Hepatocyte (in vitro differentiated cells): Measurements from ENCODE around the gene CPN2.

Experiments used
- CTCF ChIP-seq: fragments of 200-600 bp; sonication (generic); IDR thresholded peaks from 2 replicates; pipeline ENCODE4 v1.5.1; 2016; ENCODE audit warnings: antibody characterized with exemption, mild to moderate bottlenecking; ENCODE audit not compliant: poor library complexity
- EZH2 ChIP-seq: fragments of 200-600 bp; sonication (generic); IDR thresholded peaks from 2 replicates; pipeline ENCODE4 v1.6.1; 2016; ENCODE audit warnings: antibody characterized with exemption, mild to moderate bottlenecking, borderline replicate concordance
- EZH2phosphoT487 ChIP-seq: fragments of 200-600 bp; sonication (generic); IDR thresholded peaks from one replicate; pipeline ENCODE4 v1.6.1; 2018; ENCODE audit warnings: antibody characterized with exemption, mild to moderate bottlenecking, low read depth, moderate library complexity; ENCODE audit not compliant: unreplicated experiment, severe bottlenecking

DNA sequence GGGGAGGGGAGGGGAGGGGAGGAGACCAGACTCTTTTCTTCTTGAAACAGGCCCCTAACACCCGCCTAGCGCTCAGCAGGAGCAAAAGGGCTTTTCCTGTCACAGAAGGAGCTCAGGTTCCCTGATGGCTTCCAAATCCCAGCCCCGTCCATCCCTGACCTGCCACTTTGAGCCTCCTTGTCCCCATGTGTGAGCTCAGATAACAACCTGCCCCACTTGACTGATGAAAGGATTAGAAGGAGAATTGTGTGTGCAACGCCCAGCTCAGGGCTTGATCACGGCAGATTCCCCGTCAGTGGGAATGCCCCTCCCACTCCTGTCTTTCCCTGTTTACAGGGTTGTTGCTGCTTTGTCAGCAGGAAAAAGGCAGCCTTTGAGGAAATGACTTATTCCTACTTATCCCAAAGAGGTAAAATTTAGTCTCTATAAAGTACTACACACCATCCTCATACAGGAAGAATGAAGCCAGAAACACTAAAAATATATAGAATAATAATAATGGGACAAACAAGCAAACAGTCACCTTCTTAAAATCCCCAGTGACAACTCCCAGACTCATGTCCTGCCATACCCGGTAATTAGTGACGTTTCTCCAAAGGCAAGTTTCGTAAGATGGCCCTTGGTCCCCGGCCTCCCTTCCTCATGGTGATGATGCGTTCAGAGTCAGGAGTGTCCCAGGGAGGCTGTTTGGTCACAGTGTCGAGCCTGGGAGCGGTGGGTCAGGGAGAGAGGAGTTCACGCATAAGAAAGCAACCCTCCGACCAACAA lies 24.5 kb upstream of the CPN2 start:
- TF ChIP-seq EZH2 (no peak), CTCF (no peak), EZH2phosphoT487 (no peak)
